Small intestine (tissue), 7 donors: Measurements from ENCODE around the gene N4BP2L2. TPM values are rescaled to one million over a fixed set of nuclear protein-coding genes. Genes with fewer than 3 reads are reported as not detected.

Experiments
- DNase-seq, 2 donors: peaks; one replicate each; pipeline versions ENCODE4 v3.0.0 to v3.0.0-alpha.2; 2013
- FAIRE-seq: peaks from 2 replicates; lab custom pipeline; 2012; peaks lifted over from hg19 to GRCh38; lab: Jason Lieb, UNC
- H3K27ac ChIP-seq, 3 donors: one replicate each; pipeline ENCODE4 v1.5.1; 2013; ENCODE audit warnings: low read length in 2 of 3, mild to moderate bottlenecking in 2 of 3, control low read depth in 1 of 3, inconsistent platforms in 1 of 3, low read depth in 1 of 3, moderate library complexity in 1 of 3
- H3K27me3 ChIP-seq, 3 donors: one replicate each; pipeline ENCODE4 v1.6.1; 2013; ENCODE audit warnings: low read length in 3 of 3, inconsistent platforms in 1 of 3; ENCODE audit not compliant: control insufficient read depth in 3 of 3, insufficient read depth in 3 of 3
- H3K36me3 ChIP-seq, 3 donors: one replicate each; pipeline ENCODE4 v1.6.1; 2013; ENCODE audit warnings: low read length in 3 of 3, inconsistent platforms in 1 of 3, low read depth in 1 of 3, mild to moderate bottlenecking in 1 of 3, moderate library complexity in 1 of 3; ENCODE audit not compliant: control insufficient read depth in 3 of 3, insufficient read depth in 2 of 3
- H3K4me1 ChIP-seq, 3 donors: one replicate each; pipeline ENCODE4 v1.6.1; 2013; ENCODE audit warnings: low read length in 2 of 3, inconsistent platforms in 1 of 3, low read depth in 1 of 3, mild to moderate bottlenecking in 1 of 3, moderate library complexity in 1 of 3; ENCODE audit not compliant: control insufficient read depth in 3 of 3, insufficient read depth in 2 of 3
- H3K4me3 ChIP-seq, 3 donors: one replicate each; pipeline ENCODE4 v1.5.1; 2013; ENCODE audit warnings: low read length in 3 of 3, control low read depth in 1 of 3, inconsistent platforms in 1 of 3, low read depth in 1 of 3, mild to moderate bottlenecking in 1 of 3, moderate library complexity in 1 of 3
- H3K9me3 ChIP-seq, 2 donors: one replicate each; pipeline ENCODE4 v1.6.1; 2013; ENCODE audit warnings: low read depth in 1 of 2, low read length in 1 of 2; ENCODE audit not compliant: control insufficient read depth in 2 of 2, insufficient read depth in 1 of 2
- WGBS, 3 donors: extraction: QIAGEN DNeasy Blood & Tissue Kit; methylation state at CpG; one replicate each; pipeline ENCODE4 v1.1.7; 2013; 5-methylcytosine and 5-hydroxymethylcytosine counted together
- polyA plus RNA-seq, 4 donors: library from polyadenylated mRNA; stranded (reverse) in 3 of 4; unstranded in 1 of 4; fragments of 200-250 nt in 3 of 4; fragments of 120-200 nt in 1 of 4; gene quantifications; one replicate each; pipeline versions ENCODE4 v1.2.1 to v1.2.3, GENCODE V29; 2013
- donor health status: healthy with polysubstance abuse.
- donor health status: control.
- donor health status: control.
- donor health status: Bipolar disorder and iron deficiency.
- donor health status: healthy.

N4BP2L2 gene
- polyA plus RNA-seq, 4 donors = 31.9 to 168 (median 39.8) TPM

- no peak for FAIRE-seq
- no peaks in the 10 kb centered on the region for H3K9me3 ChIP-seq
- 81 to 85% (median 83%) methylated on average over 5 of the region's 5 CpGs for WGBS, 3 donors
These were observed 154.6 kb downstream of the N4BP2L2 start for GRCh38 chr13:32383836-32384618.

More at GRCh38 chr13:32383836-32384618, 154.6 kb downstream of the N4BP2L2 start:
- no peaks in the 10 kb centered on the region for H3K27me3 ChIP-seq
- no peaks in the 10 kb centered on the region for H3K4me1 ChIP-seq
- no peak for DNase-seq
- no peak overlapping the region for H3K4me3 ChIP-seq
- no peak overlapping the region for H3K27ac ChIP-seq
- no peaks in the 10 kb centered on the region for H3K36me3 ChIP-seq

Other genes with a start within 250 kb of the N4BP2L2 start
- gene ZAR1L, start 223.4 kb downstream of the N4BP2L2 start, polyA plus RNA-seq = not detected
- 1 to 10 TPM in 2 of 4 donors, under 1 TPM in 2; under 0.01 to 3.9 (median 1.2) TPM for gene BRCA2, start 223.3 kb downstream of the N4BP2L2 start, polyA plus RNA-seq
- 10 to 100 TPM; 13.8 to 20.6 (median 17.3) TPM for gene N4BP2L1, start 110.7 kb downstream of the N4BP2L2 start, polyA plus RNA-seq
- gene PDS5B, start 47.7 kb upstream of the N4BP2L2 start, polyA plus RNA-seq = 10 to 100 TPM in 1 of 4 donors, 1 to 10 TPM in 3; 6.5 to 26.5 (median 7.8) TPM